HepG2 (cell line): ENCODE results near the gene TMC2. TPM values are rescaled to one million over a fixed set of nuclear protein-coding genes. Genes with fewer than 3 reads are reported as not detected.
A peak's percentile ranks its signal among the peaks of the same experiment; 100 is the strongest.

Experiments used
- ATF4 ChIP-seq, 2 experiments: fragments of 450-650 bp in 1 of 2; sonication (generic) in 1 of 2; formaldehyde crosslinking; IDR thresholded peaks; 2 replicates each; pipeline versions ENCODE4 v1.5.0 to v1.8.0; 2020 to 2022; ENCODE audit warnings: mild to moderate bottlenecking in 1 of 2, missing genetic modification reagents in 1 of 2
- BCL6 ChIP-seq: IDR thresholded peaks from 2 replicates; pipeline ENCODE4 v1.6.1; 2016; ENCODE audit warnings: missing genetic modification reagents, missing compliant biosample characterization
- CSRNP1 ChIP-seq: sonication (generic); formaldehyde crosslinking; IDR thresholded peaks from 2 replicates; pipeline ENCODE4 v1.8.1; 2023; ENCODE audit warnings: mild to moderate bottlenecking, missing genetic modification reagents
- GTF3A ChIP-seq: sonication (generic); formaldehyde crosslinking; conservative IDR thresholded peaks from 2 replicates; pipeline ENCODE4 v1.4.0; 2020; ENCODE audit warnings: mild to moderate bottlenecking, missing genetic modification reagents
- HNRNPL ChIP-seq: fragments of 200-400 bp; formaldehyde crosslinking; IDR thresholded peaks from 2 replicates; pipeline ENCODE4 v1.6.1; 2017; ENCODE audit warnings: mild to moderate bottlenecking, low read depth, low read length
- MLXIP ChIP-seq: sonication (generic); formaldehyde crosslinking; IDR thresholded peaks from 2 replicates; pipeline ENCODE4 v1.9.0; 2021; ENCODE audit warnings: missing genetic modification reagents, borderline replicate concordance
- NR2F2 ChIP-seq: IDR thresholded peaks from 2 replicates; pipeline ENCODE4 v1.6.1; 2012; ENCODE audit warnings: low read depth, inconsistent platforms, borderline replicate concordance
- PTBP1 ChIP-seq: fragments of 200-400 bp; formaldehyde crosslinking; IDR thresholded peaks from 2 replicates; pipeline ENCODE4 v1.6.1; 2018; ENCODE audit warnings: low read length, low read depth; ENCODE audit not compliant: poor library complexity, severe bottlenecking
- SNRNP70 ChIP-seq: fragments of 200-400 bp; formaldehyde crosslinking; IDR thresholded peaks from 2 replicates; pipeline ENCODE4 v1.6.1; 2017; ENCODE audit warnings: mild to moderate bottlenecking, low read depth, low read length, moderate library complexity
- THAP7 ChIP-seq: sonication (generic); formaldehyde crosslinking; IDR thresholded peaks from 2 replicates; pipeline ENCODE4 v1.8.1; 2023; ENCODE audit warnings: mild to moderate bottlenecking, missing genetic modification reagents
- ZKSCAN1 ChIP-seq: fragments of 150-350 bp; IDR thresholded peaks from 2 replicates; pipeline ENCODE4 v1.6.1; 2014; ENCODE audit warnings: low read length
- ZNF333 ChIP-seq: sonication (generic); formaldehyde crosslinking; IDR thresholded peaks from 2 replicates; pipeline ENCODE4 v1.4.0; 2020; ENCODE audit warnings: mild to moderate bottlenecking, missing genetic modification reagents, borderline replicate concordance
- ZNF550 ChIP-seq: sonication (generic); formaldehyde crosslinking; IDR thresholded peaks from 2 replicates; pipeline ENCODE4 v1.4.0; 2020; ENCODE audit warnings: mild to moderate bottlenecking, missing genetic modification reagents, borderline replicate concordance
- ZNF569 ChIP-seq: sonication (generic); formaldehyde crosslinking; IDR thresholded peaks from 2 replicates; pipeline ENCODE4 v1.5.0; 2020; ENCODE audit warnings: mild to moderate bottlenecking, missing genetic modification reagents, moderate library complexity, borderline replicate concordance
- ZNF609 ChIP-seq: sonication (generic); formaldehyde crosslinking; IDR thresholded peaks from 2 replicates; pipeline ENCODE4 v1.4.0; 2020; ENCODE audit warnings: mild to moderate bottlenecking, missing genetic modification reagents, borderline replicate concordance
- ZNF615 ChIP-seq: sonication (generic); formaldehyde crosslinking; IDR thresholded peaks from 2 replicates; pipeline ENCODE4 v1.5.0; 2020; ENCODE audit warnings: mild to moderate bottlenecking, missing genetic modification reagents, borderline replicate concordance
- ZNF782 ChIP-seq: sonication (generic); formaldehyde crosslinking; IDR thresholded peaks from 2 replicates; pipeline ENCODE4 v1.4.0; 2020; ENCODE audit warnings: missing genetic modification reagents, mild to moderate bottlenecking, borderline replicate concordance
- polyA plus RNA-seq, 8 experiments: library from polyadenylated mRNA; depleted of rRNA in 3 of 8; stranded (reverse) in 7 of 8; unstranded in 1 of 8; fragments of >200 nt; fragmentation: Illumina TruSeq in 4 of 8; extraction: Trizol in 4 of 8; gene quantifications; 2 replicates each; pipeline versions ENCODE4 v1.2.1 to v1.2.3, GENCODE V29; 2011 to 2016; ENCODE audit warnings: low read depth in 4 of 8, missing spikeins in 1 of 8, mixed read lengths in 1 of 8; ENCODE audit not compliant: insufficient read depth in 1 of 8
- total RNA-seq, 5 experiments: library from RNA; depleted of rRNA; stranded (reverse); fragments of >200 nt; fragmentation: Illumina TruSeq; extraction: Trizol; gene quantifications; 2 replicates each; pipeline ENCODE4 v1.2.3, GENCODE V29; 2016; ENCODE audit warnings: low read depth in 1 of 5

TMC2 gene
- total and polyA plus RNA-seq, 2 of the 13 experiments (the other 11 are each of a cell fraction or from before 2014, with no cell fraction given): not detected

- TF ChIP-seq SNRNP70 (no peak), PTBP1 (no peak), ZNF609 (CRISPR knock-in tag) (peak; percentile 44; the same call in 1 of the 2 replicates), ATF4 (CRISPR knock-in tag; IDR thresholded peaks at IDR 0.05) (no peak), ZNF615 (CRISPR knock-in tag) (no peak), CSRNP1 (CRISPR knock-in tag) (no peak), GTF3A (CRISPR knock-in tag) (no peak), ZNF550 (CRISPR knock-in tag) (no peak), ZNF333 (CRISPR knock-in tag) (no peak), ZKSCAN1 (no peak), NR2F2 (no peak), HNRNPL (no peak), ZNF782 (CRISPR knock-in tag) (no peak), ZNF569 (no peak), THAP7 (CRISPR knock-in tag) (no peak), BCL6 (CRISPR knock-in tag) (no peak), MLXIP (CRISPR knock-in tag) (no peak)
Observed at GRCh38 chr20:2654831-2655230, 118.5 kb downstream of the TMC2 start (continued).
